Measurements from ENCODE around the gene NR1D1. TPM values are rescaled to one million over a fixed set of nuclear protein-coding genes. Genes with fewer than 3 reads are reported as not detected.
A peak's percentile ranks its signal among the peaks of the same experiment; 100 is the strongest.

Gene NR1D1
- total and polyA plus RNA-seq, 7 donors, result 21.4 to 88.7 (median 40.8) TPM

DNA sequence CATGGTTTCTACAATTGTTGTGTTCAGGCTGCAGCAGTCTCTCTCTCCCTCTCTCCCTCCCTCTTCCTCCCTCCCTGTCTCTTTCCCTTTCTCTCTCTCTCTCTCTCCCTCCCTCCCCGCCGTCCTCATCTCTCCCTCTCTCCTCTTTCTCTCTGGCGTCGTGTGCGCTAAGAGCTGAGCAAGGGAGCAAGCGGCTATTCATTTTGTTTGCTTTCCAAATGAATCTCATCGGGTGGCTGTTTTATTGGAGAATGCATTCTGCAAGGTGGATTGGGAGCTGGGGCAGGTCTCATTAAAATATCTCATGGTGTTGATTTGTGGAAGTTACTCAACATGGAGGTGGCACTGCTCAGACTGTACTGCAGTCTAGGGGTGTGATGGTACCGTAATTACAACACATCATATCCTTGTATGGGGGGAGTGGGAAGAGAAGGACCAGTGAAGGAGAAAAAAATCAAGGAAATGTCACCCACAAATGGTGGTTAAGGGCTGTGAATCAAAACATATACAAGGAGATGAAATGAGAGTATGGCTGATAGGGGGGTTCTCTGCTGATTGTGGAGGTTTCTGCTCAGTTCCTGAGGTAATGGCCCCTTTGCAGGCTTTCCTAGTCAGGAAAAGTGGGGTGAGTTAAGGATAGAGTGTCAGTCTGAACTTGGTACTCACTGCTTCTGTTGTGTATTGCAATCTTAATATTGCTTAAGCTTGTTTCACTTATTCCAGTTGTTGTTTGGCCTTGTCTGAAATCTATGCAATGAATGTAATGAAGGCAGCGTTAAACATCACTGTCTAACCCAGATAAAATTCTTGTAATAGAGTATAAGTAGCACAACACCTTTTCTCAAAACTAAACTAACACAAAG is 24.1 kb upstream of the NR1D1 start:
- Histone ChIP-seq H3K27me3 (ENCODE audit: insufficient read depth in 3 of 3, low read length in 2 of 3) (no peaks in the 10 kb centered on the region), H3K4me1 (peaks cover 20% of the 10 kb centered on the region), H3K27ac (peak overlapping the region; percentile 98), H3K9me3 (no peaks in the 10 kb centered on the region), H3K4me3 (peak overlapping the region; percentile 100), H3K36me3 (ENCODE audit: insufficient read depth in 1 of 2, low read depth in 1 of 2) (peaks cover 3 to 48% of the 10 kb centered on the region in 2 donors)
- 5 to 7% (median 5%) methylated on average over 9 of the region's 9 CpGs for WGBS, 3 donors
- intact Hi-C loops (cut with DNase I), result no loop called here
- ATAC-seq (no peak), DNase-seq (no peak)
- TF ChIP-seq, protein P1, sequence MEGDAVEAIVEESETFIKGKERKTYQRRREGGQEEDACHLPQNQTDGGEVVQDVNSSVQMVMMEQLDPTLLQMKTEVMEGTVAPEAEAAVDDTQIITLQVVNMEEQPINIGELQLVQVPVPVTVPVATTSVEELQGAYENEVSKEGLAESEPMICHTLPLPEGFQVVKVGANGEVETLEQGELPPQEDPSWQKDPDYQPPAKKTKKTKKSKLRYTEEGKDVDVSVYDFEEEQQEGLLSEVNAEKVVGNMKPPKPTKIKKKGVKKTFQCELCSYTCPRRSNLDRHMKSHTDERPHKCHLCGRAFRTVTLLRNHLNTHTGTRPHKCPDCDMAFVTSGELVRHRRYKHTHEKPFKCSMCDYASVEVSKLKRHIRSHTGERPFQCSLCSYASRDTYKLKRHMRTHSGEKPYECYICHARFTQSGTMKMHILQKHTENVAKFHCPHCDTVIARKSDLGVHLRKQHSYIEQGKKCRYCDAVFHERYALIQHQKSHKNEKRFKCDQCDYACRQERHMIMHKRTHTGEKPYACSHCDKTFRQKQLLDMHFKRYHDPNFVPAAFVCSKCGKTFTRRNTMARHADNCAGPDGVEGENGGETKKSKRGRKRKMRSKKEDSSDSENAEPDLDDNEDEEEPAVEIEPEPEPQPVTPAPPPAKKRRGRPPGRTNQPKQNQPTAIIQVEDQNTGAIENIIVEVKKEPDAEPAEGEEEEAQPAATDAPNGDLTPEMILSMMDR (IDR thresholded peaks at IDR 0.05), result no peak

DNA sequence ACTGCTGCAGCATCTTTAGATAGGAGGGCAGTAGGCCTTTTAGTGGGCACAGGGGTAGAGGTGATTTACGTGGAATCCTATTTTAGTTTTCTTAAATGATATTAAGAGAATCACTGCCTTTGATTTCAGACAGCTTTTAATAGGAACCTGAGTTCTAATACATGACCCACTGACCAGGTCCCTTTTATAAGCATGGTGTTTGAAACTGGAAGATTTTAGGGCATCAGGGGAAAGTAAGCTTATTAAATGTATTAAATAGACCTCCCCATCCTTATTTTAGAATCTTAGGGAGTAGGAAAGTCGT is 23.4 kb upstream of the NR1D1 start:
- intact Hi-C loops (cut with DNase I), result loop anchor here in 1 of 2 donors (2.0 kb wide), 1 partner anchor 17 kb away; the partner anchor contains the start of gene CASC3
- DNase-seq, result no peak
- Histone ChIP-seq H3K4me1 (peaks cover 20% of the 10 kb centered on the region), H3K9me3 (no peaks in the 10 kb centered on the region), H3K4me3 (peak overlapping the region; percentile 100), H3K27me3 (ENCODE audit: insufficient read depth in 3 of 3, low read length in 2 of 3) (no peaks in the 10 kb centered on the region), H3K36me3 (ENCODE audit: insufficient read depth in 1 of 2, low read depth in 1 of 2) (peaks cover 0 to 41% of the 10 kb centered on the region in 2 donors), H3K27ac (peak overlapping the region; percentile 98)
- WGBS, 3 donors, result 0 to 1% (median 0%) methylated on average over 2 of the region's 2 CpGs
- no peak for ATAC-seq
- TF ChIP-seq, protein P1 (IDR thresholded peaks at IDR 0.05), result no peak

DNA sequence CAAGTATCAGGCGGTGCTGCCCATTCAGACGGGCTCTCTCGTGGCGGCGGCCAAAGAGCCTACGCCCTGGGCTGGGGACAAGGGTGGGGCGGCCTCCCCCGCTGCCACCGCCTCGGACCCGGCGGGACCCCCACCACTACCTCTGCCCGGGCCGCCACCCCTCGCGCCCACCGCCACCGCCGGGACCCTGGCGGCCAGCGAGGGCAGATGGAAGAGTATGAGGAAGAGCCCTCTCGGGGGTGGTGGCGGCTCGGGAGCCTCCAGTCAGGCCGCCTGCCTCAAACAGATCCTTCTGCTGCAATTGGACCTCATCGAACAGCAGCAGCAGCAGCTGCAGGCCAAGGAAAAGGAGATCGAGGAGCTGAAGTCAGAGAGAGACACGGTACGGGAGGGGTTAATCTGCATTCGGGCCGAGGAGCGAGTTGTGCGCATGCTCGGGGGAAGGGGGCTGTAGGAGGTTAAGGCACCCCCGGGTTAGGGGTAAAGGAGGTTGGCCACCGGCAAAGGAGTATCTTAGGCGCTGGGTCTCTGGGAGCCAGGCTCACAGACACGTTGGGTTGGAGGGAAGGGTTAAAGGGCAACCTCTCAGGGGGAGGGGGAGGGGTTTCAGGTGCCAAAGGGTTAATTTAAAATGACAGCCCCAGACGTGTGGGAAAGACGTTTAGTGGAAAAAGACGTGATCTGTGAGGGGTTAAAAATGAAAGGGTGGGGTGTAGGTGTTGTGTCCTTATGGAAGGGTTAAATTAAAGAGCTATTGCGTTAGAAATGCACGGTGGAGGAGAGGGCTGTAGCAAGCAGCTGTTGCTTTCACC is 22.8 kb upstream of the NR1D1 start:
- H3K4me3 ChIP-seq, result peak overlapping the region; percentile 100
- intact Hi-C loops (cut with DNase I), result loop anchor here in 1 of 2 donors (2.0 kb wide), 1 partner anchor 18 kb away; the partner anchor contains the start of gene CASC3
- ATAC-seq (peak; percentile 36 to 49 (median 37)), DNase-seq (peak in 1 of 2 donors; percentile 66)
- H3K27me3 ChIP-seq (ENCODE audit: insufficient read depth in 3 of 3, low read length in 2 of 3), result no peaks in the 10 kb centered on the region
- peak overlapping the region; percentile 98 for H3K27ac ChIP-seq
- TF ChIP-seq, protein P1 (IDR thresholded peaks at IDR 0.05), result no peak
- no peaks in the 10 kb centered on the region for H3K9me3 ChIP-seq
- peaks cover 0 to 36% of the 10 kb centered on the region in 2 donors for H3K36me3 ChIP-seq (ENCODE audit: insufficient read depth in 1 of 2, low read depth in 1 of 2)
- H3K4me1 ChIP-seq, result peaks cover 20% of the 10 kb centered on the region
- 0 to 1% (median 0%) methylated on average over 40 to 43 of the region's 43 CpGs for WGBS, 3 donors

DNA sequence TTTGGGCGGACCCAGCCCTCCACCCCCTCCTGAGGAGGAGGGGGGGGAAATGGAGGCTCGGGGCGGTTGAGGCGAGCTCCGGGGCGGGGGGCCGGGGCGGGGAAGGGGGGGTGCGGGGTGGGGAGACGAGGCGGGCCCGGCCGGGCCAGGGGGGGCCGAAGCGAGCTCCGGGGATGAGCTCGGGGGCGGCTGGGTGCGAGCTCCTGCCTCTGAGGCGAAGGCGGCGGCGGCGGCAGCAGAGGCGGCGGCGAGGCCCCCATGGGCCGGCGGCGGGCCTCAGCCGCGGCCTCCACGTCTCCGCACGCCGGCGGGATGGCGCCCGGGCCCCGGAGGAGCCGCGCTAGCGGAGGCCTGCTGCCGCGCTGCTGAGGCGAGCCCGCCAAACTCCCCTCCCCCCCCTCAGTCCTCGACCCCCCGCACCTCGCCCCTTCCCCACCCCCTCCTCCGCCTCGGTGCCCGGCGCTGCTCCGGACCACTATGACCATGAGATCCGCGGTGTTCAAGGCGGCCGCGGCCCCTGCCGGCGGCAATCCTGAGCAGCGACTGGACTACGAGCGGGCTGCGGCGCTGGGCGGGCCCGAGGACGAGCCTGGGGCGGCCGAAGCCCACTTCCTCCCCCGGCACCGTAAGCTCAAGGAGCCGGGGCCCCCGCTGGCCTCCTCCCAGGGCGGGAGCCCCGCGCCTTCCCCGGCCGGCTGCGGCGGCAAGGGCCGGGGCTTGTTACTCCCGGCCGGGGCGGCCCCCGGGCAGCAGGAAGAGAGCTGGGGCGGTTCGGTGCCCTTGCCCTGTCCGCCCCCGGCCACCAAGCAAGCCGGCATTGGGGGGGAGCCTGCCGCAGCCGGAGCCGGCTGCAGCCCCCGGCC is 22.0 kb upstream of the NR1D1 start:
- WGBS, 3 donors, result 0 to 3% (median 0%) methylated on average over 17 to 97 of the region's 97 CpGs

More for the DNA sequence above, 22.0 kb upstream of the NR1D1 start:
- Histone ChIP-seq H3K4me3 (peak overlapping the region; percentile 100), H3K27me3 (ENCODE audit: insufficient read depth in 3 of 3, low read length in 2 of 3) (no peaks in the 10 kb centered on the region), H3K4me1 (peaks cover 20% of the 10 kb centered on the region), H3K27ac (peak overlapping the region; percentile 98), H3K36me3 (ENCODE audit: insufficient read depth in 1 of 2, low read depth in 1 of 2) (peaks cover 0 to 27% of the 10 kb centered on the region in 2 donors), H3K9me3 (no peaks in the 10 kb centered on the region)
- peak; percentile 64 to 84 for DNase-seq
- intact Hi-C loops (cut with DNase I), result loop anchor here in 1 of 2 donors (2.0 kb wide), 1 partner anchor 18 kb away; the partner anchor contains the start of gene CASC3
- TF ChIP-seq, protein P1 (IDR thresholded peaks at IDR 0.05), result no peak
- ATAC-seq, result peak; percentile 45 to 64 (median 60)
